HG02678 (cell line): ENCODE results near the gene BCL2.
A peak's percentile ranks its signal among the peaks of the same experiment; 100 is the strongest.

Experiments used
- ATAC-seq: cut with Tn5 transposase; IDR thresholded peaks from one replicate; pipeline ENCODE4 v1.9.1; 2021; ENCODE audit warnings: mild to moderate bottlenecking, moderate library complexity; ENCODE audit not compliant: unreplicated experiment

BCL2 gene

GRCh38 chr18:63130176-63130575 is 189.4 kb downstream of the BCL2 start:
- ATAC-seq: no peak

GRCh38 chr18:63128237-63128974 is 191.2 kb downstream of the BCL2 start:
- no peak for ATAC-seq

GRCh38 chr18:63126134-63127069 is 193.2 kb downstream of the BCL2 start:
- ATAC-seq: no peak

- ATAC-seq: no peak
These were observed 198.9 kb downstream of the BCL2 start for GRCh38 chr18:63120620-63121019.

GRCh38 chr18:63119647-63120046 is 199.9 kb downstream of the BCL2 start:
- ATAC-seq: no peak

GRCh38 chr18:63113899-63114565 is 205.5 kb downstream of the BCL2 start:
- ATAC-seq: no peak

GRCh38 chr18:63112706-63113105 is 206.9 kb downstream of the BCL2 start:
- no peak for ATAC-seq

- ATAC-seq: peak; percentile 67
These were observed 207.7 kb downstream of the BCL2 start for GRCh38 chr18:63111671-63112402.

- no peak for ATAC-seq
These were observed 209.8 kb downstream of the BCL2 start for GRCh38 chr18:63109802-63110201.

- ATAC-seq: no peak
These were observed 210.5 kb downstream of the BCL2 start for GRCh38 chr18:63109022-63109421.

- ATAC-seq: no peak
These were observed 211.6 kb downstream of the BCL2 start for GRCh38 chr18:63107931-63108330.

GRCh38 chr18:63107171-63107845 is 212.3 kb downstream of the BCL2 start:
- peak; percentile 37 for ATAC-seq

- ATAC-seq: peak; percentile 30
These were observed 212.8 kb downstream of the BCL2 start for GRCh38 chr18:63106727-63107126.

- peak; percentile 71 for ATAC-seq
These were observed 213.8 kb downstream of the BCL2 start for GRCh38 chr18:63105636-63106316.

- no peak for ATAC-seq
These were observed 214.7 kb downstream of the BCL2 start for GRCh38 chr18:63104868-63105267.

- no peak for ATAC-seq
These were observed 216.4 kb downstream of the BCL2 start for GRCh38 chr18:63102941-63103744.

- no peak for ATAC-seq
These were observed 218.9 kb downstream of the BCL2 start for GRCh38 chr18:63100630-63101055.

GRCh38 chr18:63099848-63100629 is 219.5 kb downstream of the BCL2 start:
- peak; percentile 75 for ATAC-seq
